Measurements from ENCODE around the gene EFNA5.
"Not testable (repeated sequence)": the region's sequence is repeated elsewhere in the genome, so short reads cannot be mapped to it uniquely, and the experiment has no call there.

The EFNA5 gene

DNA sequence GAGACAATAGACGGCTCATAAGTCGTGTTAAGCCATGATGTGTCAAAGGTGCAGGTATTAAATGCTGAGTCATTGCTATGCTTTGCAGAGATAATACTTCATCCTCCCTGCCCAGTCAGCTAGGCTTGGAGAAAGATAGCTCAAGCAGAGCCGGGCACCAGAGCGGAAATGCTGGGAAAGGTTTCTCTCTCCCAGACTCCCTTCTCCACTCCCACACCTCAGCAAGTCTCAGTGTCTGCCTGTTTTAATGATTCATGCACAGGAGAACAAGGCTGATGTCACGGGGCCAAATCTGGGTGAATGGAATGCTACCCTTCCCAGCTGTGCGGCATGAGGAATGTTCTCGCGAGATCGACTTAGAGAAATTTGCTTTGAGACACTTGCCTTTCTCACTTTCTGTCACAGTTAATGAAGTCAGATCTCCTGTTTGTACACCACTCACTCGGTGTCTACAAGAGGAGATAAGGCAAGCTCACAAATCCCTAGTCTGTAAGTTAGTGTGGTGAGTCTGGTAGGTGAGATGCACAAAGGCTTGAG is 204.4 kb downstream of the EFNA5 start:
- no peak for DNase-seq (ENCODE audit: low read depth in 1 of 2, low spot score in 1 of 2)

DNA sequence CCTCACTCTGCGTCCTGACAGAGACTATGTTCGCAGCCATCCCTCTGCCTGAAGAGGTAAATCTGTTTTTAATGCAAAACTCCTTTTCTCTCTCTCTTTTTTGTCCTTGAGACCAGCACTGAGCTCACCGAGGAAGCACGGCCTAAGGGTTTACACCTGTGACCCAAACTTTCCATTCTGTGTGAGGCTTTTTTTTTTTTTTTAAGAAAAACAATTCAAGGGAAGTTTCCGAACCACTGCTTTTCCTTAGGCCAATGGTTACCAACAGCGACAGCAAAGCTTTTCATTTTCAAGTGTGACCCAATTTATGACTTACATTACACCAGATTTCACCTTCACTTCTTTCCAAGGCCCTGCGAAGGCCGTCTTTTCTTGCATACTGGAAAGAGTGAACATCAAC is 205.9 kb downstream of the EFNA5 start:
- no peak for DNase-seq (ENCODE audit: low read depth in 1 of 2, low spot score in 1 of 2)

DNA sequence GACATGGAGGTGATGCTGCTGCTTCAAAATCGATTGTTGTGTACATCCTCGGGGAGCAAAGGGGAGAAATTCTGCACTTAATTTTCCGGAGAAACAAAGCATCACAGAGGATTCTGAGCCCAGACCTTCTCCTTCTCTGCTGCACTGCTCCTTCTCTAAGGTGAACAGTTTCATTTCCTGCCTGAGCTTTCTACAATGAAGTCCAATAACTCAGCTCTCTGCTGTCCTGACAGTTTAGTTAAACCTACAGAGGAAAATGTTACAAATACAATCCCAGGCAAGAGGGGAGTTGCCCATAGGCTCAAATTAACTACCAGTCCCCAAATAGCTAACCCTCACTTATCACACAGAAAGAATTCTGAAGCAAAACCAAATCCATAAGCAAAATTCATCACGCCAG is 206.3 kb downstream of the EFNA5 start:
- DNase-seq (ENCODE audit: low read depth in 1 of 2, low spot score in 1 of 2) = no peak

DNA sequence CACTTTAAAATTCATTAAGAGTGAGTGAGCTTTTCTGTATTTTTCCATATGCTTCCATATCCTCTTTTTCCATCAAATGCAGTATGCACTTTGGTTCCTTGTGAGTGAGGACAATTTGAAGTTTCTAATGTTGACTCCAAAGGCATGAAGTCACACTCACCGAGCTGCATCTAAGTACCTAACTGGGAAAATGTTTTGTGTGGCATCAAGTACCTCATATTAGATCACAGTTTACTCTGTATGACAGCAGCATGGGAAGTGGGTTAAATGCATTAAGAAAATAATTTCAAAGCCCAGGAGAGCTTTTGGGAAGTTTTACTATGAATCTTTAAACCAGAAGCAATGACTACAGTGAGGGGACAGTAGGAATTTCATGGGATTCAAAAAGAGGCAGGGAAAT is 207.0 kb downstream of the EFNA5 start:
- DNase-seq (ENCODE audit: low read depth in 1 of 2, low spot score in 1 of 2) = no peak

DNA sequence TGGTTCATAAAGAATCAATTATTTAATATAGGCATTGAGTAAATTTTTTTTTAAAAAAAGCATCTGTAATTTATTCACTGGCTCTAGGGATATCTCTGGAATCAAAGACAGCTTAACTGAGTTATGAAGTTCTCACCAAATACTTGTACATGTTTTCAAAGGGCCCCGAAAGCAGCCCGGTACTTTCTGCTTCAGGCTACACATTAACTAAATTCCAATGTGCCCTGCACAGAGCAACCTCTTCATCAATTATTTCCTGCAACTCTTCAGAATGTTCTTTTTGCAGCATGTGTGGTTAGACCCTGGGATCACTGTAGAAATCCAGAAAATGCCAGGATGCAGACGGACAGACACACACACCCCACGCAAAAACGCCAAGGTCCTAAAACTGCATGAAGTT is 209.0 kb downstream of the EFNA5 start:
- DNase-seq (ENCODE audit: low read depth in 1 of 2, low spot score in 1 of 2) = no peak

DNA sequence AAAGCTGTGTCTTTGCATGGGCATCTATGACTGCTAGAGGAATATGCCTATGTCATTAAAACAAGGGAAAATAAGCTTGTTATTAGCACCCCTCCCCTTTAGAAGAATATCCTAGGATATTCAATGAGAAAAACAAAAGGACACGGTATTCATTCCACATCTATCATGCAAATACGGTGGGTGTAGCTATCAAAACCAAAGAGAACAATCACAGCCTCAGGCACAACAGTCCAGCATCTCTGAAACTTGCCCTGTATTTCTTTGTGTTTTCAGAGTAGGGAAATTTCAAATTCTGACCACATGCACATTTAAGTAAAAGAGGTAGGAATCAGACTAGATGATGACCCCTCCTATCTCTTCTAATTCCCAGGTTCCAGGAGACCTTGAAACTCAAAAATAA is 209.9 kb downstream of the EFNA5 start:
- DNase-seq (ENCODE audit: low read depth in 1 of 2, low spot score in 1 of 2) = no peak

DNA sequence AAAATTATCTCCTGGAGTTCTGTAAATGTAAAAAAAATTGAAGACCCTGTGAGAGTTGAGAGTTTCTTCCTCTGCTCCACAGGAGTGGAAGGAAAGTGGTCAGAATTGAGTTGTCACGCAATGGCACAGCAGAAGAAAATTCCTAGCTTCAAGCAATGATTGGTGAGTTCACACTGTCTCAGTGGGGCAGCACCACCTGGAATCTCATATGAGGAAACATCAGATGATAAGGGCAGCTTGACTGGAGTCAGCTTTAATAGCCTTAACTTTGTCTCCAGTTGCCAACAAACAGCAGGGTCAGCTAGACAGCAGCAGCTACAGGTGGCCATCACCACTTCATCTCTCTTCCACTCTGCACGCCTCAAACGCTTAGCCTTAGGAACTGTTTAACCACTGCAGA is 211.1 kb downstream of the EFNA5 start:
- no peak for DNase-seq (ENCODE audit: low read depth in 1 of 2, low spot score in 1 of 2)

DNA sequence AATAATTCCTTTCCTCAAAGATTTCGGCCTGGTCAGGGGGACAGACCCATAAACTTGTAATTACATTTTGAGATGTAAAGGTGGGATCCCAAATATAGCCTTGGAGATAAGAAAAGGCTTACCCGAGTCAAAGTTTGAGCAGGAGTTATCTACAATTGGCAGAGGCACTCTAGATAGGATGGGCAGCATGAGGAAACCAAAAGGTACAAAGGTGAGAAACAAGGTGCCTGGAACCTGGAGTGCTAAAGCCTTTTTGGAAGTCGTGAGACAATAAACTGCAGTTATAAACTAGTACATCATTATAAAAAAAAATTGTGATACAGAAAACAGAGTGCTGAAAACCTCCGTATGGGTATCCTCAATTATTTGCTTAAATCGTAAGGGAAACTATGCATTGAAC is 212.4 kb downstream of the EFNA5 start:
- no peak for DNase-seq (ENCODE audit: low read depth in 1 of 2, low spot score in 1 of 2)

DNA sequence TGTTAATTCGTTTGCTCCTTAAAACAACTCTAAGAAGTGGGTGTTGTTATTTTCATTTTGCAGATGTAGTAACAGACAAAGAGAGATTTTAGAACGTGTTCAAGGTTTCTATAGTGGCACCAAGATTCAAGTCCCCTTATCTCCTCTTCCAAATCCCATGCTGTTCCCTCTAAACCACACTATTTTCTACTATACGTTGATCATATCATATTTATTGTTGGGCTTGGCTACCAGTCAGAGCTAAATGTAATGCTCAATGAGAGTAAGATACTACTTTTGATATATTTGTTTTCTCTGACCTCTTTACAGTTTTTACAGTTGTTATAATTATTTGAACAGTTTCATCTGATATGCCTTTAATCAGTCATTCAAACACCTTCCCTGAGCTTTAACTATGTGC is 212.9 kb downstream of the EFNA5 start:
- no peak for DNase-seq (ENCODE audit: low read depth in 1 of 2, low spot score in 1 of 2)

DNA sequence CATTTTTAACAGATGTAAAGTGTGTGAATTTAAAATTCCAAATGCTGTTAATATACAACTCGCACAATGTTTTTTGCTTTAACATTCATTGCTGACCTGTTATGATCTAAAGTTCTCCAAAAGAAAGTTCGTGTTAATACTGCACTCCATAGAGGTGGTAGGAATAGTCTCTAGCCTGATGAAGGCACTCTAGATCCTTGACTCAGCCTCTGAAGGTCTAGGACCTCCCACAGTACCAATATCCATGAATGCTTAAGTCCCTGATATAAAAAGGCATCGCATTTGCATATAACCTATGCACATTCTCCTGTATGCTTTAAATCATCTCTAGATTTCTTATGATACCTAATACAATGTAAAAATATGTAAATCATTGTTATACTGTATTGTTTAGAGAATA is 213.6 kb downstream of the EFNA5 start:
- DNase-seq (ENCODE audit: low read depth in 1 of 2, low spot score in 1 of 2) = no peak

DNA sequence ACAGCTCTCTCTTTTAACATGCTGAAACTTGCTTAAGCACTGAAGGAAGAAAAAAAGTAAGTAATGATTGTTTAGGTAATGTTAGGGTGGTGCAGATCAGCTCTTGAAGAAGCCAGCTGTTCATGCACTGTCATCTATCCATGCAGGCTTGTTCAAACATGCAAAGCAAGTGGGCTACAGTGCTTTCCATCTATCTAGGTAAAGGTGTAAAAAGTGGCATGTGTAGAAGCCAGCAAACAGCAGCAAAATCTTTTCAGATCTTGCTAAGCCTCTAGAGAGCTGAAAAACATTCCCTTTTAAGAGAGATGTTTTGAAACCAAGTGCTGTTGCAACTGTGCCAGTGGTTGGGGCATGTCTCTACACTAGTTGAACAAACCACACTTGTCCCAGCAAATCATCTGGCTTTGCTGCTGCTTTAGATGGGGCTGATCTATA is 214.4 kb downstream of the EFNA5 start:
- no peak for DNase-seq (ENCODE audit: low read depth in 1 of 2, low spot score in 1 of 2)

DNA sequence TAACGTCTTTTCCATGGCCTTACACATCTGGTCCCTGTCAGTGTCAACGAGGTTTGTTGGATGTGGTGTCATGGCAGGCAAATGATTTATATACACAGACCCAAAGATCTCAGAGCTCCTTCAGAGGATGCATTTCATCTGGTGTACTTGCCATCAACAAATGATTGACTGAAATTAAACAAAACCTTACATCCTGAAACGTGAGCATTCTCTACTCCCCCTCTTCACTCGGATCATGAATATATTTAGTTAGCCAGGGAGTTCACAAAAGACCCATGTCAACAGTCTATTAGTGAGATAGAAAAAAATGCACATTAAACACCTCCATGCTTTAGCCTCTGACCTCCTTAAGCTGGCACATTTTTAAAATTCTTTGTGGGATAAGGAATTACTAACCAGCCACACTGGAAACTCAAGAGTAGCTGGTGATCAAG is 215.6 kb downstream of the EFNA5 start:
- DNase-seq (ENCODE audit: low read depth in 1 of 2, low spot score in 1 of 2) = no peak

DNA sequence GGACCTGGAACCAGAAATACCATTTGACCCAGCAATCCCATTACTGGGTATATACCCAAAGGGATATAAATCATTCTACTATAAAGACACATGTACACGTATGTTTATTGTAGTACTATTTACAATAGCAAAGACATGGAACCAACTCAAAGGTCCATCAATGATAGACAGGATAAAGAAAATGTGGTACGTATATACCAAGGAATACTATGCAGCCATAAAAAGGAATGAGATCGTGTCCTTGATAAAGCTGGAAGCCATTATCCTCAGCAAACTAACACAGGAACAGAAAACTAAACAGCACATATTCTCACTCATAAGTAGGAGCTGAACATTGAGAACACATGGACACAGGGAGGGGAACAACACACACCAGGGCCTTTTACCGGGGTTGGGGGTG is 218.9 kb downstream of the EFNA5 start:
- DNase-seq (ENCODE audit: low read depth in 1 of 2, low spot score in 1 of 2) = not testable (repeated sequence)

DNA sequence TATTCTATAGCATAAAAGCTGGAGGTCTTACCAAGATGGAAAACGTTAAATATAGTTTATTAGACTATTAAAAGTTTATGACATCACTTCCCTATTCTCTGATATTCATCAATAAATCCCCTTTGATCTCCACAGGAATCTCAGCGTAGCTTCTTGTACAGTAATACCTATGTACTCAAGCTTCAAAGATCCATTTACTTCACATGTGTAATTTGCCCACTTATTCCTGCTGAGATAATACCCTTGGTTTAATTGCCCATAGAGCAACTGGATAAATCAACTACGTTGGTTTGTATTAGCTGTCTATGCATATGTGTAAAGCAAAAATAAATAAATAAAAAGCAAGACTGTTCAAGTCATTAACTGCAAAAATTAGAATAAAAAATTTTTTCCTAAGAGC is 219.7 kb downstream of the EFNA5 start:
- DNase-seq (ENCODE audit: low read depth in 1 of 2, low spot score in 1 of 2) = no peak

DNA sequence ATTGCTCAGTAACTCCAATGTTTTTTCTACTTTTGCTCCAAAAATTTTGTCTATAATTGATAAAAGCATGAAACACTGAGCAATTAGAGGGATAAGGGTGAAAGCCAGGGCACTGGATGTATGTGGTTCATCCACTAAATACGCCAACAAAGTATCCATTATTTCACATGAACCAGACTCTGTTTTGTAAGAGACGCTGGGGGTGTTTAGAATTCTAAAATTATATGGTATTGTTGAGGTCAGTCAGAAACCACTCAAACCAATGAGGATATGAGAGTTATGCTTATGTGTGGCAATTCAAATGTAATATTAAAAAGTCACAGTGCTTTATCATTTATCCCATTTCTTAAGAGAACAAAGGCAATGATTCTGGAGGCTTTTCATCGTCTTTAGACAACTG is 220.2 kb downstream of the EFNA5 start:
- DNase-seq (ENCODE audit: low read depth in 1 of 2, low spot score in 1 of 2) = no peak

DNA sequence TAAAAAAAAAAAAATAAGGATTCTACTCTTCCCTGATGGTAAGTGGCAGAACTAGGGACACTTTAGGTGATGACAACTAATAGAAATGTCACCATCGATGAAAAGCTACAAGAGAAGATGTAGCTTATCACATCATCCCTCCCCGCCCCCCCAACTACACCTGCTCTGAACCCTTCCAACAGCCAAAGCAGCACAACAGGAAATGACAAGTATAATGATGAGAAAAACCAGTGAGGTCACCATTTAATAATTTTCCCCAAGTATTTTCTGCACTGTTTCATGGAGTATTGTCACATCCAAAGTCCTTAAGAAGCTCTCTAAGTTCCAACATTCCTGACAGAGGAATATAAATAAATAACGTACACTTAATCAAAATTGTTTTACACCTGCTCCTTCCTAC is 221.4 kb downstream of the EFNA5 start:
- no peak for DNase-seq (ENCODE audit: low read depth in 1 of 2, low spot score in 1 of 2)

DNA sequence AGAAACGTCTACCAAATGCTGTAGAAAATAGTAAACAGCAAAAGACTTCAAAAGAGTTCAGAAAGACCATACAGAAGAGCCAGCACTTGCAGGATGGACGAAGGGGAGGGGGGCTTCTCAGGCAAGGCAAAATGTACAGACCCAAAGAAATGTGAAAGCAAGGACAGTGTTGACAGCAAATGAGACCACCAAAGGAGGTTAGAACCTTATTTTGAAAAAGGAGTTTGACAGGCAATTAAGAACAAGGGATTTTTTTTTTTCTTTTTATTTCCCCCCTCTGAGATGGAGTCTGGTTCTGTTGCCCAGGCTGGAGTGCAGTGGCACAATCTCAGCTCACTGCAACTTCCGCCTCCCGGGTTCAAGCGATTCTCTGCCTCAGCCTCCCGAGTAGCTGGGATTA is 223.2 kb downstream of the EFNA5 start:
- no peak for DNase-seq (ENCODE audit: low read depth in 1 of 2, low spot score in 1 of 2)

DNA sequence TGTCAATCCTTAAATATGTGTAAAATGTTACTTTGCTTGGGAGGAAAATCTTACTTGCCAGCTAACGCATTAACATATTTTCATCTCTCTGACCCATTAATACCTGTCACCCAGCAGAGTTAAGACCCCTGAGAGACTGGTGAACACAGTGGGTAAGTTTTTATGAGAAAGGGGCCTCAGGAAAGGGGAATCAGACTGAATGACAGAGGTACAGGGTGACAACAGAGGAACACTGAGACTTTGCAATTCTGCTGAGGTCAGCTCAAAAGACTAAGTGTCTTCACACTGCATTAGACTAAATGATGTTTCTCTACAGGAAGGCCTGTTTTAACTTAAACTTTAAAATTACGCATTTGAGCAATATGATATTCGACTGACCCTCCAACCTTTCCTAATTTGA is 223.8 kb downstream of the EFNA5 start:
- DNase-seq (ENCODE audit: low read depth in 1 of 2, low spot score in 1 of 2) = no peak

DNA sequence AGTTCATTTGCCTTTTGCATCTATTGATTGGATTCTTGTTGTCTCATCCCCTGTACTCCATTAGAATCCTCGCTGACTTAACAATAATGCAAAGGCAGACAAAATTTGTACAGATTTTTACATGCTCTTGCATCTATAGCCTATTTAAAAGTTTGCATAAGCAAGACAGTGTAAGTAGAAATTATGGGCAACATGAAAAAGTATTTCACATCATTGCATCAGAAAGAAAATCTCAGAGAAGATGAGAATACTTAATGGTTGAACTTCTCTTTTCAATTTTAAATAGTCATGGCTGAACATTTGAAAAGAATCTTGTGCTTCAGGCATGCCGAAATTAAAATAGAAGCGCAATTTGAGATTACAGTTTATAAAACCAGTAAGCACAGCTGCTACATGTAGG is 226.4 kb downstream of the EFNA5 start:
- no peak for DNase-seq (ENCODE audit: low read depth in 1 of 2, low spot score in 1 of 2)

DNA sequence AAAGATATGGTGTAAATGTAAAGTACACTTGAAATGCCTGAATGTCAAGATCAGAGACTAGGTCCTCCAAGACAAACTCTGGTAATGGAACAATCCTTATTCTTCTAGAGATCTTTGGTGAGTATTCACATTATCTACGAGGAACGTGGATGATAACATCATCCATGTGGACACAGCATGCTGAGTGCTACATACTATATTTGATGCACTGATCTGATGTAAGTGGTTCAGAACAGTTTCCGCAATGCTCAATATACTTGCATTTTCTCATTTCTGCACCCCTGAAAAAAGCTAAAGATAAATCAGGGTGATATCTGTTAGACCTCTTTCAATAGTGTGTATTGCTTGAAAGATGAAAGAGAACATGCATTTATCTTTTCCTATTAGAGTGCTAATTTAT is 226.8 kb downstream of the EFNA5 start:
- DNase-seq (ENCODE audit: low read depth in 1 of 2, low spot score in 1 of 2) = no peak

DNA sequence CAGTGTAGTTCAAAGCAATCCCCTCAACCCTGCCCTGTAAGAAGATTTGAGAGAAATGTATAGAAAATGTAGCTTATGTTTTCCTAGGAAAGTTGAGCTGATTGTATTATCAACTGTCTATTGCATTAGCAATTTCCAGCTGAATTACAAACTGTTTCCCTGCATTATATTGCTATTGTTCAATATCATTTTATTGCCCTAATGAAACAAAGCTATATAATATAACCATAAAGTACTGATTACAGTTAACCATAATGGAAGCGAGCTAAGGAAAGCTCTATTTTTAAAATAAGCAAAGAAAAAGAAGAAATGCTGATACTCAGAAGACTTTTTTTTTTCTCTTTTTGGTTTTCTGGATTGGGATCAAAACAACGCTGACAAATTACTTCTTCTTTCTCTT is 228.3 kb downstream of the EFNA5 start:
- no peak for DNase-seq (ENCODE audit: low read depth in 1 of 2, low spot score in 1 of 2)

DNA sequence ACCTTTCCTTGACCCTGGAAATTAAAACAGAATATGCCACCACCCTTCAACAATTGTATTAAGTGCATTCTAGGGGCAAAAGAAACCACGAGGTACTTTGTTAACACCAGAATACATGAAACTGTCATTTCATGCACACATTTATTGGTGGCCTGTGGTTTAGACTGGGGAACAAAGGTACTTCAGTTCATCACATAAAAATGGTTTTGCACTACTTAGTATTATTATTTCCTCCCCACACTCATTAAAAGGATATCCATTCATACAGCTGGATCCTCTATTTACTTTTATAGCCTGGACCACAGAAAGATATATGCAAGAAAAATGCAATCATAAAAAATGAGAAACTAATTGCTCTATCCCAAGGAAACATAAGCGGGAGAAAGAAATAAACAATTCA is 230.9 kb downstream of the EFNA5 start:
- no peak for DNase-seq (ENCODE audit: low read depth in 1 of 2, low spot score in 1 of 2)

DNA sequence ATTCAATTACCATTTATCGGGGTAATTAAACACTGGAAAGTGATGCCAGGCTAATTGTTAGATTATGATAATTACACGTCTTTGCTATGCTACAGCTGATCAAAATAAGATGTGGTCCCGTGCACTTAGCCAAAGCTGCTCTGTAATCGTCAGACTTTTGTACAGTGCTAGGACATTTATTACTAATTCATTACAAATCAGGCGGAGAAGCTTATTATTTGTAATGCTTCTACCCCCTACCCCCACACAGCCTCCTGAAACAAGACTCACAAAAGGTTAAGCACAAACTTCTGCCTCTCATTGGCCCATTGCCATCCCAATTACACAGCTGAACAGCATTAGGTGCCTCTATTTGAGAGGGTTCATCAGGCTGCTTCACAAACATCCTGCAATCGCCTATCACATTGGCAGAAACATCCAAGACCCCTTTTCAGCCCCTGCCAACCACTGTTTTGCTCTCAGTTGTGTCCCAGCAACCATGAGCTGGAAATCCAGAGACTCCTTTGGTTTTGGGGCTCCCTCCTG is 232.7 kb downstream of the EFNA5 start:
- no peak for DNase-seq (ENCODE audit: low read depth in 1 of 2, low spot score in 1 of 2)

DNA sequence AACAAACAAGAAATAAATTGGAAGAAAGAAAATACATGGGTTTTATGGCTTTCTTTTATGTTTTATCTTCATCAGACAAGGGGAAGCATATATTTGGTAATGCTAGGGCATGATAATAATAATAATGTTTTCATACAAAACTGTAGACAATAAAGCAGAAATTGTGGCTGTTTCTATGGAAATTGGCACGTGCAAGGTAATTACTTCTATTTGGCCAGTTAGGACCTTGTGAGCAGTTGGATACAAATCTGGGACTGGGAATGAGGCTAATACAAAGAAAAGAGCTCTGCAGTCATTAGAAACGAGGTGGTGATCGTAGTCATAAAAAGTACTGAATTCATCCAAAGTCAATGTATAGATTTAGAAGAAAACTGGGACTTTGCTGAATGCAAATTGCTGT is 233.6 kb downstream of the EFNA5 start:
- DNase-seq (ENCODE audit: low read depth in 1 of 2, low spot score in 1 of 2) = no peak
